ENCODE results near the gene SMIM10L1.

SMIM10L1 gene

GRCh38 chr12:11171145-11171968 lies at the start of gene SMIM10L1:
Gene SMIM10L1 (plus strand): TSS chr12:11171194. CDS start chr12:11171357, 163 bp downstream.
- Histone ChIP-seq H3K36me3 (replicated peaks; ENCODE audit: low read depth, low read length) (peaks cover 28% of the 10 kb centered on the region), H2AFZ (ENCODE audit: low read depth, low read length) (peak within 1 kb of the TSS; percentile 70), H3K27me3 (ENCODE audit: low read depth, low read length) (no peaks in the 10 kb centered on the region), H4K20me1 (ENCODE audit: insufficient read depth, low read length) (peaks cover 30% of the 10 kb centered on the region), H3K27ac (ENCODE audit: low read length) (peak within 1 kb of the TSS; percentile 81), H3K9me3 (ENCODE audit: insufficient read depth, low read length) (no peaks in the 10 kb centered on the region), H3K9ac (ENCODE audit: low read length) (peak within 1 kb of the TSS; percentile 76), H3K4me3 (ENCODE audit: low read length) (peak within 1 kb of the TSS; percentile 77), H3K4me1 (ENCODE audit: low read length) (peaks cover 23% of the 10 kb centered on the region), H3K4me2 (ENCODE audit: low read length) (peak within 1 kb of the TSS; percentile 91), H3K79me2 (ENCODE audit: low read length) (peaks cover 84% of the 10 kb centered on the region)
- TF ChIP-seq, protein P1, sequence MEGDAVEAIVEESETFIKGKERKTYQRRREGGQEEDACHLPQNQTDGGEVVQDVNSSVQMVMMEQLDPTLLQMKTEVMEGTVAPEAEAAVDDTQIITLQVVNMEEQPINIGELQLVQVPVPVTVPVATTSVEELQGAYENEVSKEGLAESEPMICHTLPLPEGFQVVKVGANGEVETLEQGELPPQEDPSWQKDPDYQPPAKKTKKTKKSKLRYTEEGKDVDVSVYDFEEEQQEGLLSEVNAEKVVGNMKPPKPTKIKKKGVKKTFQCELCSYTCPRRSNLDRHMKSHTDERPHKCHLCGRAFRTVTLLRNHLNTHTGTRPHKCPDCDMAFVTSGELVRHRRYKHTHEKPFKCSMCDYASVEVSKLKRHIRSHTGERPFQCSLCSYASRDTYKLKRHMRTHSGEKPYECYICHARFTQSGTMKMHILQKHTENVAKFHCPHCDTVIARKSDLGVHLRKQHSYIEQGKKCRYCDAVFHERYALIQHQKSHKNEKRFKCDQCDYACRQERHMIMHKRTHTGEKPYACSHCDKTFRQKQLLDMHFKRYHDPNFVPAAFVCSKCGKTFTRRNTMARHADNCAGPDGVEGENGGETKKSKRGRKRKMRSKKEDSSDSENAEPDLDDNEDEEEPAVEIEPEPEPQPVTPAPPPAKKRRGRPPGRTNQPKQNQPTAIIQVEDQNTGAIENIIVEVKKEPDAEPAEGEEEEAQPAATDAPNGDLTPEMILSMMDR (IDR thresholded peaks at IDR 0.05; ENCODE audit: low read depth, low read length): 0 out of 2 replicates have a peak, but pooled peaks have one; percentile 10
- no peak for TF ChIP-seq EZH2phosphoT487 (IDR thresholded peaks at IDR 0.05; ENCODE audit: low read depth)

GRCh38 chr12:11130382-11130781 lies 40.6 kb upstream of the SMIM10L1 start:
- Histone ChIP-seq H3K4me2 (ENCODE audit: low read length) (no peak overlapping the region), H3K9ac (ENCODE audit: low read length) (no peak overlapping the region), H3K27me3 (ENCODE audit: low read depth, low read length) (no peaks in the 10 kb centered on the region), H3K36me3 (replicated peaks; ENCODE audit: low read depth, low read length) (peaks cover 13% of the 10 kb centered on the region), H2AFZ (ENCODE audit: low read depth, low read length) (no peak overlapping the region), H3K9me3 (ENCODE audit: insufficient read depth, low read length) (no peaks in the 10 kb centered on the region; the same call in 1 of the 2 replicates), H3K4me3 (ENCODE audit: low read length) (no peak overlapping the region), H3K27ac (ENCODE audit: low read length) (no peak overlapping the region), H3K79me2 (ENCODE audit: low read length) (peaks cover 52% of the 10 kb centered on the region), H4K20me1 (ENCODE audit: insufficient read depth, low read length) (peaks cover 20% of the 10 kb centered on the region), H3K4me1 (ENCODE audit: low read length) (peaks cover 13% of the 10 kb centered on the region)
- no peak for TF ChIP-seq EZH2phosphoT487 (IDR thresholded peaks at IDR 0.05; ENCODE audit: low read depth)
- TF ChIP-seq, protein P1 (IDR thresholded peaks at IDR 0.05; ENCODE audit: low read depth, low read length): no peak

GRCh38 chr12:11130999-11131398 lies 40.0 kb upstream of the SMIM10L1 start:
- Histone ChIP-seq H3K27ac (ENCODE audit: low read length) (no peak overlapping the region), H4K20me1 (ENCODE audit: insufficient read depth, low read length) (peaks cover 20% of the 10 kb centered on the region), H3K9ac (ENCODE audit: low read length) (no peak overlapping the region), H3K9me3 (ENCODE audit: insufficient read depth, low read length) (no peaks in the 10 kb centered on the region), H2AFZ (ENCODE audit: low read depth, low read length) (no peak overlapping the region), H3K4me3 (ENCODE audit: low read length) (no peak overlapping the region), H3K36me3 (replicated peaks; ENCODE audit: low read depth, low read length) (peaks cover 13% of the 10 kb centered on the region), H3K4me2 (ENCODE audit: low read length) (no peak overlapping the region), H3K4me1 (ENCODE audit: low read length) (peaks cover 19% of the 10 kb centered on the region), H3K27me3 (ENCODE audit: low read depth, low read length) (no peaks in the 10 kb centered on the region), H3K79me2 (ENCODE audit: low read length) (peaks cover 54% of the 10 kb centered on the region)
- TF ChIP-seq, protein P1 (IDR thresholded peaks at IDR 0.05; ENCODE audit: low read depth, low read length): no peak
- no peak for TF ChIP-seq EZH2phosphoT487 (IDR thresholded peaks at IDR 0.05; ENCODE audit: low read depth)

- Histone ChIP-seq H3K4me2 (ENCODE audit: low read length) (no peak overlapping the region), H3K4me1 (ENCODE audit: low read length) (peaks cover 29% of the 10 kb centered on the region), H3K9ac (ENCODE audit: low read length) (no peak overlapping the region), H4K20me1 (ENCODE audit: insufficient read depth, low read length) (peaks cover 24% of the 10 kb centered on the region), H3K27ac (ENCODE audit: low read length) (no peak overlapping the region), H3K79me2 (ENCODE audit: low read length) (peaks cover 63% of the 10 kb centered on the region), H2AFZ (ENCODE audit: low read depth, low read length) (no peak overlapping the region), H3K9me3 (ENCODE audit: insufficient read depth, low read length) (no peaks in the 10 kb centered on the region), H3K27me3 (ENCODE audit: low read depth, low read length) (no peaks in the 10 kb centered on the region), H3K4me3 (ENCODE audit: low read length) (no peak overlapping the region), H3K36me3 (replicated peaks; ENCODE audit: low read depth, low read length) (peaks cover 5% of the 10 kb centered on the region)
- no peak for TF ChIP-seq EZH2phosphoT487 (IDR thresholded peaks at IDR 0.05; ENCODE audit: low read depth)
- TF ChIP-seq, protein P1 (IDR thresholded peaks at IDR 0.05; ENCODE audit: low read depth, low read length): no peak
Measured at GRCh38 chr12:11133162-11133561, 37.8 kb upstream of the SMIM10L1 start.
